ENCODE measurements around the gene CD226. TPM values are rescaled to one million over a fixed set of nuclear protein-coding genes. Genes with fewer than 3 reads are reported as not detected.

CD226 gene
- total and polyA plus RNA-seq, 2 of the 13 experiments (the other 11 are each of a cell fraction or from before 2014, with no cell fraction given), result 0.13 to 0.77 TPM

- no peak overlapping the region for H2AFZ ChIP-seq (ENCODE audit: low read length)
- H3K4me3 ChIP-seq (replicated peaks in 1 of 3; ENCODE audit: insufficient read depth in 1 of 3, low read depth in 2 of 3, low read length in 3 of 3), result no peak overlapping the region
- no peak for DNase-seq (ENCODE audit: low spot score)
- H3K27ac ChIP-seq (ENCODE audit: extremely low read length, insufficient read depth, low read length), result no peak overlapping the region
- H3K36me3 ChIP-seq (replicated peaks in 1 of 2; ENCODE audit: control insufficient read depth in 1 of 2, insufficient read depth in 2 of 2, low read length in 2 of 2), result no peaks in the 10 kb centered on the region
- POLR2A ChIA-PET, result no interaction called here
- no peak for ATAC-seq
- no peaks in the 10 kb centered on the region for H3K27me3 ChIP-seq (ENCODE audit: control insufficient read depth in 1 of 2, insufficient read depth in 2 of 2, low read length in 2 of 2)
- H3K4me1 ChIP-seq (ENCODE audit: insufficient read depth, low read length), result peaks cover 8% of the 10 kb centered on the region; the same call in 1 of the 2 replicates
- no peaks in the 10 kb centered on the region for H3K79me2 ChIP-seq (ENCODE audit: insufficient read depth, low read length)
- intact Hi-C loops (cut with micrococcal nuclease; ENCODE audit: unreplicated experiment) (no loop called here), in situ Hi-C loops (cut with HindIII; ENCODE audit: extremely low pct_ligation_motif_present, low pct_unique_long_range_greater_than_20kb) (no loop called here)
- H3K9ac ChIP-seq (ENCODE audit: insufficient read depth, low read depth, low read length), result no peak overlapping the region
- BruUV-seq (replicated peaks), result no TSS peak
- no peaks in the 10 kb centered on the region for H4K20me1 ChIP-seq (ENCODE audit: insufficient read depth, low read length)
- TF ChIP-seq ZNF207 (IDR thresholded peaks at IDR 0.05; ENCODE audit: borderline replicate concordance) (no peak), ZNF552 (CRISPR knock-in tag; IDR thresholded peaks at IDR 0.05; ENCODE audit: borderline replicate concordance) (no peak), STAT5B (CRISPR knock-in tag; IDR thresholded peaks at IDR 0.05) (no peak), XRCC5 (optimal IDR thresholded peaks at IDR 0.05; ENCODE audit: low read length) (no peak)
- TF ChIP-seq, protein P1, sequence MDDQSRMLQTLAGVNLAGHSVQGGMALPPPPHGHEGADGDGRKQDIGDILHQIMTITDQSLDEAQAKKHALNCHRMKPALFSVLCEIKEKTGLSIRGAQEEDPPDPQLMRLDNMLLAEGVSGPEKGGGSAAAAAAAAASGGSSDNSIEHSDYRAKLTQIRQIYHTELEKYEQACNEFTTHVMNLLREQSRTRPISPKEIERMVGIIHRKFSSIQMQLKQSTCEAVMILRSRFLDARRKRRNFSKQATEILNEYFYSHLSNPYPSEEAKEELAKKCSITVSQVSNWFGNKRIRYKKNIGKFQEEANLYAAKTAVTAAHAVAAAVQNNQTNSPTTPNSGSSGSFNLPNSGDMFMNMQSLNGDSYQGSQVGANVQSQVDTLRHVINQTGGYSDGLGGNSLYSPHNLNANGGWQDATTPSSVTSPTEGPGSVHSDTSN (CRISPR knock-in tag; IDR thresholded peaks at IDR 0.05; ENCODE audit: borderline replicate concordance), result no peak
- H3K9me3 ChIP-seq (ENCODE audit: low read length), result no peaks in the 10 kb centered on the region
- WGBS (ENCODE audit: low lambda C conversion rate), result 83% methylated on average over 2 of the region's 2 CpGs
- CTCF ChIA-PET (ENCODE audit: low intra/inter-chr PET ratio, low total read pairs), result no interaction called here
- H3K4me2 ChIP-seq (ENCODE audit: low read depth, low read length), result no peak overlapping the region
- FAIRE-seq, result no peak
These were observed 5.5 kb upstream of the CD226 start for GRCh38 chr18:69953191-69953590.

DNA sequence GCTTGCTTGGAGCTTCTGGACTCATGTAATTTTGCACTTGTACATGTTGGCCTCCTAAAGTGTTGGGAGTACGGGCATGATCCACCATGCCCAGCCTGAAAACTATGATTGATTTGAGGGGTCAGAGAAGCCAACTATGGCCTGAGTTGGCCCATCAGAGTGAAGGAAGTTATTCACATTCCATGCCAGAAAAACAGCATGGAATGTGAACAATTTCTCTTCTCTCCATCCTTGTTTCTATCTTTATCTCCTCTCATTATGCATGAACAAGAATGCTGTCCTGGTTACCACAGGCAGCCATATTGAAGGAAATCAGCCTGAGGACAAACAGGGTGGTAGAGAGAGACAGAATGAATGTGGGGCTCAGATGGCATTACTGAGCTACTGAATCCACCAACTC lies 3.5 kb upstream of the CD226 start:
- ATAC-seq (no peak), DNase-seq (ENCODE audit: low spot score) (peak; percentile 9), FAIRE-seq (no peak)
- Histone ChIP-seq H3K4me1 (ENCODE audit: insufficient read depth, low read length) (peaks cover 8% of the 10 kb centered on the region; the same call in 1 of the 2 replicates), H3K9me3 (ENCODE audit: low read length) (no peaks in the 10 kb centered on the region), H3K36me3 (replicated peaks in 1 of 2; ENCODE audit: control insufficient read depth in 1 of 2, insufficient read depth in 2 of 2, low read length in 2 of 2) (no peaks in the 10 kb centered on the region), H2AFZ (ENCODE audit: low read length) (no peak overlapping the region), H3K27me3 (ENCODE audit: control insufficient read depth in 1 of 2, insufficient read depth in 2 of 2, low read length in 2 of 2) (no peaks in the 10 kb centered on the region), H3K27ac (ENCODE audit: extremely low read length, insufficient read depth, low read length) (no peak overlapping the region), H3K9ac (ENCODE audit: insufficient read depth, low read depth, low read length) (no peak overlapping the region), H3K4me2 (ENCODE audit: low read depth, low read length) (no peak overlapping the region), H4K20me1 (ENCODE audit: insufficient read depth, low read length) (no peaks in the 10 kb centered on the region), H3K79me2 (ENCODE audit: insufficient read depth, low read length) (no peaks in the 10 kb centered on the region), H3K4me3 (replicated peaks in 1 of 3; ENCODE audit: insufficient read depth in 1 of 3, low read depth in 2 of 3, low read length in 3 of 3) (no peak overlapping the region)
- intact Hi-C loops (cut with micrococcal nuclease; ENCODE audit: unreplicated experiment) (no loop called here), in situ Hi-C loops (cut with HindIII; ENCODE audit: extremely low pct_ligation_motif_present, low pct_unique_long_range_greater_than_20kb) (no loop called here)
- ChIA-PET POLR2A (no interaction called here), CTCF (ENCODE audit: low intra/inter-chr PET ratio, low total read pairs) (no interaction called here)
- TF ChIP-seq NRL (CRISPR knock-in tag; IDR thresholded peaks at IDR 0.05; ENCODE audit: borderline replicate concordance), result no peak
- TF ChIP-seq ADNP (CRISPR knock-in tag; IDR thresholded peaks at IDR 0.05), result no peak
- no TSS peak for BruUV-seq (replicated peaks)
- WGBS (ENCODE audit: low lambda C conversion rate), result 67% methylated on average over 1 of the region's 1 CpG
